ENCODE data around the gene TMEM185A.
"Not testable (repeated sequence)": the region's sequence is repeated elsewhere in the genome, so short reads cannot be mapped to it uniquely, and the experiment has no call there.

The TMEM185A gene

DNA sequence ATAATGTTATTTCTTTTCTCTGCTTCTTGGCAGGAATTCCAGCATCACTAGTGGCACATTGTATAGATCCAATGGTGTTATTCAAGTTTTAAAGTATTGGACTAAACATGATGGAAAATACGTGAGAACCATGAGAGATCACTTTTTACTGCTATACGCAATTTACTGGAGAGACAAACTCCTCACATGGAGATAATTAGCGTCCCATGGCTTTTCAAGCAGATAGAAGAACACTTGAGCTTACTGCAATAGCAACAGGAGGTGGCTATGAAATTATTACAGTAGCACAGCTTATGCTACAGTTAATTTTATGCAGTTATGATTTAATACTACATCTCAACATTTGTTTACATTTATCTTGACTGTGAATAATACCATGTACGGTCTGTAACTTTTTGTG is 11.9 kb upstream of the TMEM185A start:
- Histone ChIP-seq H3K9ac (ENCODE audit: low read depth, low read length) (no peak overlapping the region), H3K9me3 (replicated peaks; ENCODE audit: low read length) (no peaks in the 10 kb centered on the region), H3K4me1 (ENCODE audit: control insufficient read depth, insufficient read depth, low read length) (no peaks in the 10 kb centered on the region), H3K4me2 (ENCODE audit: low read length) (no peak overlapping the region), H3K36me3 (ENCODE audit: insufficient read depth, low read length) (no peaks in the 10 kb centered on the region), H3K4me3 (ENCODE audit: low read length) (no peak overlapping the region), H3K27me3 (ENCODE audit: control insufficient read depth, insufficient read depth, low read length) (no peaks in the 10 kb centered on the region)

- Histone ChIP-seq H3K4me2 (ENCODE audit: low read length) (no peak overlapping the region), H3K27me3 (ENCODE audit: control insufficient read depth, insufficient read depth, low read length) (no peaks in the 10 kb centered on the region), H3K9me3 (replicated peaks; ENCODE audit: low read length) (no peaks in the 10 kb centered on the region), H3K4me3 (ENCODE audit: low read length) (no peak overlapping the region), H3K36me3 (ENCODE audit: insufficient read depth, low read length) (no peaks in the 10 kb centered on the region), H3K4me1 (ENCODE audit: control insufficient read depth, insufficient read depth, low read length) (no peaks in the 10 kb centered on the region), H3K9ac (ENCODE audit: low read depth, low read length) (no peak overlapping the region)
These were observed 10.2 kb upstream of the TMEM185A start for GRCh38 chrX:149641835-149642234.

DNA sequence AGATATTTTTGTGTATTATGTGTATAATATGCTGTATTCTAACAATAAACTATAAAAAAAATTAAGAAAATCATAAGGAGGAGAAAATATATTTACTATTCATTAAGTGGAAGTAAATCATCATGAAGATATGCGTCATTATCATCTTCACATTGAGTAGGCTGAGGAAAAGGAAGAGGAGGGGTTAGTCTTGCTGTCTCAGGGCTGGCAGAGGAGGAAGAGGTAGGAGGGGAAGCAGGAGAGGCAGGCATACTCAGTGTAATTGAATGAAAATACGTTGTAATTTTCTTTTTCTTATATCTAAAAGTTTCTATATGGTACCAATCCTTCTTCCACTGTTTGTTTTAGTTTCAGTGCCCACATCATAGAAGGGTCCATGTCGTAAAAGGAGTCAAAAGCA is 9.8 kb upstream of the TMEM185A start:
- no peak overlapping the region for H3K9ac ChIP-seq (ENCODE audit: low read depth, low read length)
- H3K27me3 ChIP-seq (ENCODE audit: control insufficient read depth, insufficient read depth, low read length), result no peaks in the 10 kb centered on the region
- H3K4me1 ChIP-seq (ENCODE audit: control insufficient read depth, insufficient read depth, low read length), result no peaks in the 10 kb centered on the region
- H3K4me3 ChIP-seq (ENCODE audit: low read length), result no peak overlapping the region
- no peaks in the 10 kb centered on the region for H3K9me3 ChIP-seq (replicated peaks; ENCODE audit: low read length)
- no peak overlapping the region for H3K4me2 ChIP-seq (ENCODE audit: low read length)
- H3K36me3 ChIP-seq (ENCODE audit: insufficient read depth, low read length), result no peaks in the 10 kb centered on the region

DNA sequence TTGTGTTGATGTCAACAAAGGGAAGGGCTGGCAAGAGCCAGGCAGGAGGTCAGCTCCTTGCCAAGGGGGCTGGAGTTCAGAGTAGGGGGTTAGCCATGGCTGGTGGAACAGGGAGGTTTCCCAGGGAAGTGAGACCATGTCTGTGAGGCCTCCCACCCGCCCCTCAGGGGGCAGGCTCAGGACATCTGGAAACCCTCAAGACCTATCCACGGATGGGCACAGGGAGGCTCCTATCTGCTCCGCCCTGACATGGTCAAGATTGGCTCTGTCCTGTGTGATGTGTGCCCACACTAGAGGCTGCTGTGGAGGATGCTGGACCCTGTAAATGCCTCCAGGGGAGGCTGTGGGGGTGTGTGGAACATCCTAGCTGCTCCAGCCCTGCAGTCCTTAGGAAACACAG is 8.0 kb upstream of the TMEM185A start:
- H3K27me3 ChIP-seq (ENCODE audit: control insufficient read depth, insufficient read depth, low read length), result peaks cover 2% of the 10 kb centered on the region

GRCh38 chrX:149638860-149639259 is 7.3 kb upstream of the TMEM185A start:
- Histone ChIP-seq H3K36me3 (ENCODE audit: insufficient read depth, low read length) (no peaks in the 10 kb centered on the region), H3K4me3 (ENCODE audit: low read length) (no peak overlapping the region), H3K9ac (ENCODE audit: low read depth, low read length) (no peak overlapping the region), H3K4me2 (ENCODE audit: low read length) (no peak overlapping the region), H3K4me1 (ENCODE audit: control insufficient read depth, insufficient read depth, low read length) (no peaks in the 10 kb centered on the region), H3K9me3 (replicated peaks; ENCODE audit: low read length) (no peaks in the 10 kb centered on the region), H3K27me3 (ENCODE audit: control insufficient read depth, insufficient read depth, low read length) (peaks cover 6% of the 10 kb centered on the region)

More for the DNA sequence above, 8.0 kb upstream of the TMEM185A start:
- Histone ChIP-seq H3K4me2 (ENCODE audit: low read length) (no peak overlapping the region), H3K36me3 (ENCODE audit: insufficient read depth, low read length) (no peaks in the 10 kb centered on the region), H3K4me3 (ENCODE audit: low read length) (no peak overlapping the region), H3K9ac (ENCODE audit: low read depth, low read length) (no peak overlapping the region), H3K4me1 (ENCODE audit: control insufficient read depth, insufficient read depth, low read length) (no peaks in the 10 kb centered on the region), H3K9me3 (replicated peaks; ENCODE audit: low read length) (no peaks in the 10 kb centered on the region)

DNA sequence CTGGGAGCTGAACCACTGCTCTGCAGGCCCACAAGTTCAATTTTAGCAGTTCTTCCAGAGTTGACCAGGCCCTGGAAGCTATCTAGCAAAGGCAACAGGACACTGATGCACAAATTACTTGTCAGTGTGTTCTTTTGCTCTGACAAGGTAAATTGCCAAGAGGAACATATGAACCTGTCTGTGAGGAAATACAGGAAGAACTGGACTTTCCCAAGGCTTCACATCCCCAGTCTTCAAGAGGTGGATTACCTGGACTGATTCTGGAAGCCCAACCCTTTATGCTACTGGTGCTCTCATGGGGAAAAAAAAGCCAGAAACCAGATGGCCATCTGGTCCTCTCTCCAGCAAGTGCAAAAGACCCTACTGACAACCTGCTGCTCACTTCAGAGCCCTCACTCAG is 1.9 kb upstream of the TMEM185A start:
- H3K36me3 ChIP-seq (ENCODE audit: insufficient read depth, low read length), result peaks cover 3% of the 10 kb centered on the region
- H3K4me1 ChIP-seq (ENCODE audit: control insufficient read depth, insufficient read depth, low read length), result peaks cover 8% of the 10 kb centered on the region
- no peak overlapping the region for H3K4me3 ChIP-seq (ENCODE audit: low read length)
- no peak overlapping the region for H3K9ac ChIP-seq (ENCODE audit: low read depth, low read length)
- no peak overlapping the region for H3K4me2 ChIP-seq (ENCODE audit: low read length)
- H3K9me3 ChIP-seq (replicated peaks; ENCODE audit: low read length), result no peaks in the 10 kb centered on the region
- H3K27me3 ChIP-seq (ENCODE audit: control insufficient read depth, insufficient read depth, low read length), result peaks cover 6% of the 10 kb centered on the region

DNA sequence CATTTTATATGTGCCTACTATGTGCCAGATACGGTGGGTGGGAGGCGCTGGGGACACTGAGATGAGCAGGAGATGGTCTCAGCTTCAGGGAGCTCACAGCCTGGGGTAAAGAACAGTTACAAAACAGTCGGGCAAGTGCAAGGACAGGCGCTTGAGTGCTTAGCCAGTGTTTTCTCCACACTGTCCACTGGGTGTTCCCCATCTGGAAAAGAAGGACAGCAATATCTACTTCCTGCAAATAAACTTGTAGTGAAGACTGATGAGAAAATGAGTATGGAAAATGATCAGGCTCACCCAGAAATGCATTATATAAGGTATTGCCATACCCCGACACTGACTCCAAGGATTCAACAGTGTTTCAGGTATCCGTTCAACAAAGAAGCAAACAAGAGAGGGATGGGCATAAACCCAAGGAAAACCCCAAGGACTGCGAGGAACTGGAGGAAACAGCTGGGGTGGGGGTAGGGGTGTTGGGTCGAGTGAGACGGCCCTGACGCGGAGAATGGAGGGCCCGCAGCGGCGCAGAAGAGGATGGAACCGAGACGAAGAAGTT is 835 bp downstream of the TMEM185A start:
- peak overlapping the region; percentile 81 for H3K4me2 ChIP-seq (ENCODE audit: low read length)
- H3K36me3 ChIP-seq (ENCODE audit: insufficient read depth, low read length), result peaks cover 3% of the 10 kb centered on the region
- H3K27me3 ChIP-seq (ENCODE audit: control insufficient read depth, insufficient read depth, low read length), result peaks cover 6% of the 10 kb centered on the region
- no peaks in the 10 kb centered on the region for H3K9me3 ChIP-seq (replicated peaks; ENCODE audit: low read length)
- H3K9ac ChIP-seq (ENCODE audit: low read depth, low read length), result peak overlapping the region; percentile 81
- H3K4me1 ChIP-seq (ENCODE audit: control insufficient read depth, insufficient read depth, low read length), result peaks cover 8% of the 10 kb centered on the region
- H3K4me3 ChIP-seq (ENCODE audit: low read length), result peak overlapping the region; percentile 88

DNA sequence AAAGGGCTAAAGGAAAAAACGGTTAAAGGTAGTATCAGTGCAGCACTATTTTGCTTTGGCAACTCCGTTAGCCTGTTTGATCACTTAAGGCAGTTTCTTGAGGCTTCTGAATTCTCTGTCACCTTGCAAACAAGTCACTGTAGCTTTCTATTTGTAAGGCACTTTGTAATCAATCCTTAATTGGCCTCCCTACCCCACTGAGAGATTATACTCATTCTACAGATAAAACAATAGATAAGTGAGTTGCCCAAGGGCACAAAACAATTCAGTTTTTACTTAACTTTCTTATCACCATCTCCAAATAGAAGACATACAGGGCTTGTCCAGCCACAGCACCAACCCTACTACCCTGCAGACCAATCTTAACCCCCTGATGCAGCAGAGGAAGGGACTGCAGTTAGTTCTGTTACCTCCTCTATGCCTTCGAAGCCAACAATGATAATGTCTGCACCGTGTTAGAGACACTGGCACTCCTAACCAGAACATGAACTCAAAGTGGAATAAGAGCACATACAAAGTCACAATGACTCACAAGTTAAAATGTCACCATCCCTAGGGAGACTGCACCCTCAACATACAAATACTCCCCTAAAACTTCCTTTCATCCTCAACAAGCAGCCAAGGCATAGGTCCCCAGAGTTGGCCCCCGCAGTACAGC is 1.7 kb downstream of the TMEM185A start:
- H3K4me3 ChIP-seq (ENCODE audit: low read length), result peak overlapping the region; percentile 88

DNA sequence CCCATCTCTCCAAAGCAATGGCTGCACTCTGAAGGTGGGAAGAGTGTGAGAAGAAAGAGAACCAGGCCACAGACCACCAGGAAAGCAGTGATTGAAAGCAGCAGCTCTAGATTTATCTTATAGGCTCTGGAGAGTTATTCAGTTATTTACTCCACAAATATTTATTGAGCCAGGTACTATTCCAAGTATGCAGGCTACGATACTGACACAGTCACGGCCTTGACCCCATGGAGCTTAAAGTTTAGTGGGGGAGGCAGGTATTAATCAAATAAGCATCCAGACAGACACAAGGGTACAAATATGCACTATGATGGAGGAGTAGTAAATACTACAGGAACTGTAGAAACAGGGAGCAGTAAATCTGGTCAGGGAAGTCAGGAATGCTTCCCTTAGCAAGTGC is 2.8 kb downstream of the TMEM185A start:
- Histone ChIP-seq H3K4me3 (ENCODE audit: low read length) (no peak overlapping the region), H3K9me3 (replicated peaks; ENCODE audit: low read length) (no peaks in the 10 kb centered on the region), H3K4me1 (ENCODE audit: control insufficient read depth, insufficient read depth, low read length) (peaks cover 8% of the 10 kb centered on the region), H3K4me2 (ENCODE audit: low read length) (no peak overlapping the region), H3K36me3 (ENCODE audit: insufficient read depth, low read length) (peaks cover 3% of the 10 kb centered on the region), H3K27me3 (ENCODE audit: control insufficient read depth, insufficient read depth, low read length) (no peaks in the 10 kb centered on the region), H3K9ac (ENCODE audit: low read depth, low read length) (no peak overlapping the region)

More for the DNA sequence above, 1.7 kb downstream of the TMEM185A start:
- Histone ChIP-seq H3K4me2 (ENCODE audit: low read length) (peak overlapping the region; percentile 81), H3K36me3 (ENCODE audit: insufficient read depth, low read length) (peaks cover 3% of the 10 kb centered on the region), H3K27me3 (ENCODE audit: control insufficient read depth, insufficient read depth, low read length) (peaks cover 6% of the 10 kb centered on the region), H3K9me3 (replicated peaks; ENCODE audit: low read length) (no peaks in the 10 kb centered on the region), H3K4me1 (ENCODE audit: control insufficient read depth, insufficient read depth, low read length) (peaks cover 8% of the 10 kb centered on the region), H3K9ac (ENCODE audit: low read depth, low read length) (no peak overlapping the region)

DNA sequence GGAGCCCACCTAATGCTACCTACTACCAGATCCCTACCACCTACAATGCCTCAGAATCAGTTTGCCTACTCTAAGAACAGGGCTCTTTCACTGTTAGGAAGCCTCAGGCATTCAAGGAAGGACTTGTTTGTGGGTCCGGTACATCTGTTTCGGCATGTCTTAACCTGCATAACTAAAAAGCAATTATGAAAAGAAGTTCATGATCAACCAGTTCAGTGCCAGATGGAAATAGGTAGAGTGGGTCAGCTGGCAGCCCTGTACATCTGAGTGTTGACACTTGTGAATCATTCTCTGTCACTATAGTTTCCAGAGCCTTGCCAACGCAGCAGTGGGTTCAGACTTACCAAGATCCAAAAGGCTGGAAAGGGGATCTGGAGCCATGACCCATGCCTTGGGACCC is 3.3 kb downstream of the TMEM185A start:
- Histone ChIP-seq H3K4me3 (ENCODE audit: low read length) (no peak overlapping the region), H3K9ac (ENCODE audit: low read depth, low read length) (no peak overlapping the region), H3K36me3 (ENCODE audit: insufficient read depth, low read length) (peaks cover 3% of the 10 kb centered on the region), H3K27me3 (ENCODE audit: control insufficient read depth, insufficient read depth, low read length) (no peaks in the 10 kb centered on the region), H3K4me1 (ENCODE audit: control insufficient read depth, insufficient read depth, low read length) (peaks cover 8% of the 10 kb centered on the region), H3K9me3 (replicated peaks; ENCODE audit: low read length) (no peaks in the 10 kb centered on the region), H3K4me2 (ENCODE audit: low read length) (no peak overlapping the region)

DNA sequence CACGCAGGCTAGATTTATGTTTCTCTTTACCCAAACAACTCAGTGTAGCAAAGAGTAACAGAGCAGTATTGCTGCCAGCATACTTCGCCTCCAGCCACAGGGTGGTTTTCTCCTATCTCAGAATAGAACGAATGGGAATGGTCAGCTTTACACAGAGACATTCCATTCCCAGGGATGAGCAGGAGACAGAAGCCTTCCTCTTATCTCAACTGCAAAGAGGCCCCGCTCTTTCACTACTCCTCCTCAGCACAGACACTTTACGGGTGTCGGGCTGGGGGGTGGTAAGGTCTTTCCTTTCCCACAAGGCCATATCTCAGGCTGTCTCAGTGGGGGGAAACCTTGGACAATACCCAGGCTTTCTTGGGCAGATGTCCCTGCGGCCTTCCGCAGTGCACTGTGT is 4.8 kb downstream of the TMEM185A start:
- not testable (repeated sequence) for H3K9ac ChIP-seq (ENCODE audit: low read depth, low read length); H3K4me1 ChIP-seq (ENCODE audit: control insufficient read depth, insufficient read depth, low read length); H3K4me2 ChIP-seq (ENCODE audit: low read length); H3K4me3 ChIP-seq (ENCODE audit: low read length); H3K36me3 ChIP-seq (ENCODE audit: insufficient read depth, low read length); H3K9me3 ChIP-seq (replicated peaks; ENCODE audit: low read length); H3K27me3 ChIP-seq (ENCODE audit: control insufficient read depth, insufficient read depth, low read length)

DNA sequence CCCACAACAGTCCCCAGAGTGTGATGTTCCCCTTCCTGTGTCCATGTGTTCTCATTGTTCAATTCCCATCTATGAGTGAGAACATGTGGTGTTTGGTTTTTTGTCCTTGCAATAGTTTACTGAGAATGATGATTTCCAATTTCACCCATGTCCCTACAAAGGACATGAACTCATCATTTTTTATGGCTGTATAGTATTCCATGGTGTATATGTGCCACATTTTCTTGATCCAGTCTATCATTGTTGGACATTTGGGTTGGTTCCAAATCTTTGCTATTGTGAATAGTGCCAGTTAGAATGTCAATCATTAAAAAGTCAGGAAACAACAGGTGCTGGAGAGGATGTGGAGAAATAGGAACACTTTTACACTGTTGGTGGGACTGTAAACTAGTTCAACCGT is 11.9 kb downstream of the TMEM185A start:
- H3K4me1 ChIP-seq (ENCODE audit: control insufficient read depth, insufficient read depth, low read length); H3K9me3 ChIP-seq (replicated peaks; ENCODE audit: low read length); H3K4me3 ChIP-seq (ENCODE audit: low read length): not testable (repeated sequence)

More for the DNA sequence above, 11.9 kb downstream of the TMEM185A start:
- not testable (repeated sequence) for H3K9ac ChIP-seq (ENCODE audit: low read depth, low read length); H3K27me3 ChIP-seq (ENCODE audit: control insufficient read depth, insufficient read depth, low read length); H3K4me2 ChIP-seq (ENCODE audit: low read length); H3K36me3 ChIP-seq (ENCODE audit: insufficient read depth, low read length)

All from skeletal muscle satellite cell (primary cell).